DMS153 (cell line): ENCODE data around the gene TMEM74B.

ENCODE experiments used
- DNase-seq: peaks from one replicate; lab custom pipeline; 2025; lab: John Stamatoyannopoulos, UW

TMEM74B gene

GRCh38 chr20:1137236-1137635 lies 47.5 kb downstream of the TMEM74B start:
- no peak for DNase-seq

- DNase-seq = no peak
Observed at GRCh38 chr20:1134836-1135235, 49.9 kb downstream of the TMEM74B start.

- DNase-seq = no peak
Observed at GRCh38 chr20:1134355-1134754, 50.4 kb downstream of the TMEM74B start.

GRCh38 chr20:1131354-1131753 lies 53.4 kb downstream of the TMEM74B start:
- DNase-seq = no peak

GRCh38 chr20:1130847-1131246 lies 53.9 kb downstream of the TMEM74B start:
- DNase-seq = no peak
